Stimulated activated effector memory CD8-positive, alpha-beta T cell treated with anti-CD3 and anti-CD28 coated beads, Interleukin-12 subunit alpha, Interleukin-12 subunit beta, amount 100 ng/mL, for 72 hours (primary cell): ENCODE data around the gene HMCN2.

Source experiments
- ATAC-seq: fragments of 150-1000 bp; cut with Tn5 transposase; 2 replicates; pipeline ENCODE4 v1.10.0; 2021
- DNase-seq, 2 donors: peaks; one replicate each; pipeline ENCODE4 v3.0.0; 2021 to 2022; ENCODE audit warnings: low spot score in 2 of 2
- H3K27ac Mint-ChIP-seq: one replicate; pipeline ENCODE4 v1.8.0; 2022; ENCODE audit warnings: mild to moderate bottlenecking, mixed read lengths
- H3K36me3 Mint-ChIP-seq: one replicate; pipeline ENCODE4 v1.8.0; 2022; ENCODE audit warnings: mild to moderate bottlenecking, mixed read lengths
- H3K4me1 Mint-ChIP-seq: one replicate; pipeline ENCODE4 v1.8.0; 2022; ENCODE audit warnings: mixed read lengths
- H3K4me3 Mint-ChIP-seq: one replicate; pipeline ENCODE4 v1.8.0; 2022; ENCODE audit warnings: mild to moderate bottlenecking, mixed read lengths
- H3K9me3 Mint-ChIP-seq: one replicate; pipeline ENCODE4 v1.8.0; 2022; ENCODE audit warnings: mixed read lengths

The HMCN2 gene

GRCh38 chr9:130407916-130408663 is 142.5 kb downstream of the HMCN2 start:
- no peak overlapping the region for H3K27ac Mint-ChIP-seq
- no peak for DNase-seq
- H3K4me3 Mint-ChIP-seq, result no peak overlapping the region
- no peaks in the 10 kb centered on the region for H3K4me1 Mint-ChIP-seq
- no peaks in the 10 kb centered on the region for H3K36me3 Mint-ChIP-seq
- ATAC-seq, result no peak
- no peaks in the 10 kb centered on the region for H3K9me3 Mint-ChIP-seq

- ATAC-seq (no peak), DNase-seq (no peak)
- no peaks in the 10 kb centered on the region for H3K9me3 Mint-ChIP-seq
- no peak overlapping the region for H3K27ac Mint-ChIP-seq
- H3K36me3 Mint-ChIP-seq, result no peaks in the 10 kb centered on the region
- no peak overlapping the region for H3K4me3 Mint-ChIP-seq
- H3K4me1 Mint-ChIP-seq, result no peaks in the 10 kb centered on the region
Observed at GRCh38 chr9:130408669-130409068, 143.1 kb downstream of the HMCN2 start.

- DNase-seq (no peak), ATAC-seq (no peak)
- H3K36me3 Mint-ChIP-seq, result no peaks in the 10 kb centered on the region
- H3K9me3 Mint-ChIP-seq, result no peaks in the 10 kb centered on the region
- no peaks in the 10 kb centered on the region for H3K4me1 Mint-ChIP-seq
- H3K27ac Mint-ChIP-seq, result no peak overlapping the region
- H3K4me3 Mint-ChIP-seq, result no peak overlapping the region
Observed at GRCh38 chr9:130409246-130409645, 143.7 kb downstream of the HMCN2 start.

GRCh38 chr9:130410443-130410842 is 144.9 kb downstream of the HMCN2 start:
- H3K36me3 Mint-ChIP-seq, result no peaks in the 10 kb centered on the region
- no peak for ATAC-seq
- H3K4me3 Mint-ChIP-seq, result no peak overlapping the region
- no peaks in the 10 kb centered on the region for H3K9me3 Mint-ChIP-seq
- H3K27ac Mint-ChIP-seq, result no peak overlapping the region
- no peaks in the 10 kb centered on the region for H3K4me1 Mint-ChIP-seq
- no peak for DNase-seq

GRCh38 chr9:130411566-130411915 is 146.0 kb downstream of the HMCN2 start:
- DNase-seq, result no peak
- Mint-ChIP-seq H3K36me3 (no peaks in the 10 kb centered on the region), H3K4me3 (no peak overlapping the region), H3K27ac (no peak overlapping the region), H3K4me1 (no peaks in the 10 kb centered on the region), H3K9me3 (no peaks in the 10 kb centered on the region)
- ATAC-seq, result no peak

- Mint-ChIP-seq H3K36me3 (no peaks in the 10 kb centered on the region), H3K9me3 (no peaks in the 10 kb centered on the region), H3K4me1 (no peaks in the 10 kb centered on the region), H3K27ac (no peak overlapping the region), H3K4me3 (no peak overlapping the region)
- ATAC-seq, result no peak
- DNase-seq, result no peak
Observed at GRCh38 chr9:130414081-130414731, 148.6 kb downstream of the HMCN2 start.

GRCh38 chr9:130414910-130415746 is 149.6 kb downstream of the HMCN2 start:
- no peaks in the 10 kb centered on the region for H3K4me1 Mint-ChIP-seq
- no peak overlapping the region for H3K27ac Mint-ChIP-seq
- H3K36me3 Mint-ChIP-seq, result no peaks in the 10 kb centered on the region
- no peak overlapping the region for H3K4me3 Mint-ChIP-seq
- DNase-seq (no peak), ATAC-seq (no peak)
- H3K9me3 Mint-ChIP-seq, result no peaks in the 10 kb centered on the region

- Mint-ChIP-seq H3K4me1 (no peaks in the 10 kb centered on the region), H3K9me3 (no peaks in the 10 kb centered on the region), H3K27ac (no peak overlapping the region), H3K36me3 (no peaks in the 10 kb centered on the region), H3K4me3 (no peak overlapping the region)
- ATAC-seq (no peak), DNase-seq (no peak)
Observed at GRCh38 chr9:130417602-130418001, 152.0 kb downstream of the HMCN2 start.

GRCh38 chr9:130418776-130419175 is 153.2 kb downstream of the HMCN2 start:
- DNase-seq (no peak), ATAC-seq (no peak)
- Mint-ChIP-seq H3K36me3 (no peaks in the 10 kb centered on the region), H3K27ac (no peak overlapping the region), H3K4me3 (no peak overlapping the region), H3K9me3 (no peaks in the 10 kb centered on the region), H3K4me1 (no peaks in the 10 kb centered on the region)

- DNase-seq (no peak), ATAC-seq (no peak)
- Mint-ChIP-seq H3K36me3 (no peaks in the 10 kb centered on the region), H3K9me3 (no peaks in the 10 kb centered on the region), H3K4me1 (no peaks in the 10 kb centered on the region), H3K4me3 (no peak overlapping the region), H3K27ac (no peak overlapping the region)
Observed at GRCh38 chr9:130419521-130420035, 154.0 kb downstream of the HMCN2 start.

- no peaks in the 10 kb centered on the region for H3K4me1 Mint-ChIP-seq
- no peak overlapping the region for H3K27ac Mint-ChIP-seq
- ATAC-seq, result no peak
- H3K4me3 Mint-ChIP-seq, result no peak overlapping the region
- DNase-seq, result no peak
- no peaks in the 10 kb centered on the region for H3K9me3 Mint-ChIP-seq
- no peaks in the 10 kb centered on the region for H3K36me3 Mint-ChIP-seq
Observed at GRCh38 chr9:130421154-130421801, 155.7 kb downstream of the HMCN2 start.

GRCh38 chr9:130421802-130422276 is 156.3 kb downstream of the HMCN2 start:
- no peak for DNase-seq
- Mint-ChIP-seq H3K4me1 (no peaks in the 10 kb centered on the region), H3K4me3 (no peak overlapping the region), H3K9me3 (no peaks in the 10 kb centered on the region), H3K27ac (no peak overlapping the region), H3K36me3 (no peaks in the 10 kb centered on the region)
- ATAC-seq, result no peak

- Mint-ChIP-seq H3K4me1 (no peaks in the 10 kb centered on the region), H3K36me3 (no peaks in the 10 kb centered on the region), H3K27ac (no peak overlapping the region), H3K4me3 (no peak overlapping the region), H3K9me3 (no peaks in the 10 kb centered on the region)
- no peak for DNase-seq
- no peak for ATAC-seq
Observed at GRCh38 chr9:130422546-130422945, 157.0 kb downstream of the HMCN2 start.

GRCh38 chr9:130423272-130423671 is 157.7 kb downstream of the HMCN2 start:
- Mint-ChIP-seq H3K36me3 (no peaks in the 10 kb centered on the region), H3K4me3 (no peak overlapping the region), H3K27ac (no peak overlapping the region), H3K4me1 (no peaks in the 10 kb centered on the region), H3K9me3 (no peaks in the 10 kb centered on the region)
- ATAC-seq, result no peak
- DNase-seq, result no peak
